ENCODE measurements around the gene SECISBP2L.
"Not testable (repeated sequence)": the region's sequence is repeated elsewhere in the genome, so short reads cannot be mapped to it uniquely, and the experiment has no call there.

The SECISBP2L gene

DNA sequence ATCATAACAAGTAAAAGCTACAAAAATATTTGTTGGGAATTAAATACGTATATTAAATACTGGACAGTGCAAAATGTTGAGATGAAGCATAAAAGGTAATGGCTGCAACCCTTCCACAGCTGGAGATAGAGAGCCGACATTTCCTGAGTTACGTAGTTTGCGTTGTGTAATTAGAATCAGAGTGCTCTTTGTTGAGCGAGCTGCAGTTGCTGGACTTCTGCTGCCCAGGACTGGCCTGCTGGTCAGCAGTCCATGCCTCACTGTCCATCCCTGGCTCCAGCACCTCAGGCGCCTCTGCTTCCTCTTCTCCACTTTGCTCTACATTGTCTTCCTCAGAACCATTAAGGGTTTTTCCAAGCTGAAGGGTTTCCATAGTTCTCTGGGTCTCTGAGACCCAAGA is 54.1 kb downstream of the SECISBP2L start:
- DNase-seq, result no peak

DNA sequence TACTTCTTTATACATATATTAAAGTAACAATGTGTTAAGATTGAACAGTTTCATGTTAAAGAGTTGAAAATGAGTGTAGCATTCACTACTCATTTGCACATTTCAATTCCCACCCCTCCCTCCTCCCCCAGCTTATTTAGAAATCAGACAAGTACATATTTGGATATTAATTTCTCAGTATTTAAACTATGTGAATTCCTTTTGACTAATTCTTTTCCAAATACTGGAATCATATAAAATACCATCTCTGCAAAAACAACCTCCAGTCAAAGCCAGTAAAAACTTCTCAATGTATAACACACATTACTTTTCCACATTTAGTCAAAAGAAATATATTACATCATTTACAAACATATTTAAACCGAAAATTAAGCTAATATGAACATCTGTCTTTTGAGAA is 57.1 kb downstream of the SECISBP2L start:
- DNase-seq, result no peak

DNA sequence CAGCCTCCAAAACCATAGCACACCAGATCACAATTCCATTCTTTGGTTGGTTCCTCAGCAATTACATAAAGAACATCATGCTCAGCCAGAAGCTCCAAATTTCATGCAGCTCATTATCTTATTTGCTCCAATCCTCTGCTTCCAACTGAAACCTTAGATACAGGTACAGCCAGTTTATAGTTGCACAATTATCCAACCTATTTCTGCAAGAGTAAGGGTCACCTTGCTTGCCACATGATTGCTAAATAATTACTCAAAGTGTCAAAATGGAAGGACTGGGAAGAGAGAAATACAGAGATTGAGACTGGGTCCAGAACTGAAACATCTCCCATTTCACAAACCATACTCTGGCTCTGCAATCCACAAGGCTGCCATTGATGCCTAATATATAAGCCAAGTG is 59.1 kb downstream of the SECISBP2L start:
- DNase-seq, result no peak

DNA sequence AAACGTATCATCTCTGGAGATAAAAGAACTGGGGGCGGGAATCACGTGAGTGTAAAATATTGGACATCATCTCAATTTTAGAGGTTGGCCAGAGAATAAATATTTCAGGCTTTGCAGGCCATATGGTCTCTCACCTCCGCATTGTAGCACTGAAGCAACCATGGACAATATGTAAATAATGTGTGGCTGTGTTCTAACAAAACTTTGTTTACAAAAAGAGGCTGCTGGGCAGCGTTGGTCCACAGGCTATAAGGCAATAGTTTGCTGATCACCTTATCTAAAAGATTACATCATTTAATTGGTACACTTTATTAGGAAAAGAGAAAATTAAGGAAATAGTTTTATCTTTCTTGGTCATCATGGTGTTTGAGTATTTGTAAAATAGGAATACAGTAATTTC is 60.0 kb downstream of the SECISBP2L start:
- no peak for DNase-seq

DNA sequence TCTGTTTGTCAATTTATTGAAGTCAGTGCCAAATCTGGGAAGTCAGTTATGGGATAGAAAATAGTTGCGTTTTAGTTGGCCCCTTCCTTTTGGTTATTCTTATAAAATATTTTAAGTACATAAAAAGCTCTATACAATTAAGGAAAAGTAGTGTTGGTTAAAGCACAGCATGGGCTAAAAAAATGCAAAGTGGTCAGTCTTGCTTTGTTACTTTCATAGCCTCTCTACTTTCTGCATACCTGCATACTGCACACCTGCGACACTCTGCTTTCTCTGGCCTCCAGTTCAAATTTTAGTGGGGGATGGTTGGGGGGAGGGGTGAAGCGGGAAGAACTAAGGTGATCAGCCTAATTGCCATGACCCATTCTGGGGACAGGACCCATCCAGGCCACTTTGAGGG is 60.7 kb downstream of the SECISBP2L start:
- no peak for DNase-seq

DNA sequence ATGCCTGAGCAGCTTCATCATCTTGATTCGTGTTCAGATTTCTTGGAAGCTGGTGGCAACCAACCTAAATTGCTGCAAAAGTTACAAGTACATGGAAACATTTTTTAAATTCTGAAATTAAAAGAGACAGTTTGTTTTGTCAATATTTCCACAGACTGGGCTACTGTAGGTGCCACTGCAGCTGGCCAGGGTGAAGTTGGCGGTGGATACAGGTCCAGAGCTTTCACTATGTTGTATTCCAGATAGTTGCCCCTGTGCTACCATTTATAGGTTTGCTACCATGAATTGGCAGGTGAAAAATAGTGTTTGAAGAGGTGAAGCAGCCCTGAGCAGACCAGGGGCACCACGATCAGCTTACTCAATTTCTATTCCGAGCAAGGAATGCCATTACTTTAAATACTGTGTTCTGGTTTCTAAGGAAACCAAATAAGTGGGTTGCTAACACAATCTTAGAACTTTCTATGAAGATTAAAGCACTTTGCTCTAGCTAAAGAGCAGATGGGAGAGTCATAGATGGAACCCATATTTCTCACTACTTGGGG is 61.4 kb downstream of the SECISBP2L start:
- no peak for DNase-seq

DNA sequence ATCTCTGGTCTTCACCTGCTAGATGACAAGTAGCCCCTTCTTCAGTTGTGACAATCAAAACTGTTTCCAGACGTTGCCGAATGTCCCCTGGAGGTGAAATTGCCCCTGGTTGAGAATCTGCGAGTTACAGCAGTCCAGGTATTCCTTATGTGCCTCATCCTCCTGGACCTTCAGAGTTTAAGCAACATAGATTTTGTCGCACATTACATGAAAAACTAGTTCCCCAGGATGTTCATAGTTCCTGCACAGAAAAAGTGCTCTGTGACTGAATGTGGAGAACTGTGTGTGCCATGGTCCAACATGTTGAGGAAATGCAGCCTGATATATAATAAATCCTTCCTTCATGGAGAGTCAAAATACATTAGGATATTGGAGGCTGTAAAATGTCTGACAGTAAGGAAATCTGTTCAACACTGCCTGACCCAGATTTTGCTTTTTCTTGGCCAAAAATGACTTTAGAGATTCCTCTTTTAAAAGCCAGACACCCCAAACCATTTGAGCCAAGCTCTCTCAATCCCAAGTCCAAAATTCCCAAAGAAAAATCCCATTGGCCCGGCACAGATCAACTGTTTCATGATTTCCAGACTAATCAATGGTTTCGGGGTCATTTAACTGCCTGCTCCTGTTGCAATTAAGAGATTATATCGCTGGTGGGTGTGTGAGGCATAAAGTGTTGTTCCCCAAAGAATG is 62.1 kb downstream of the SECISBP2L start:
- no peak for DNase-seq

DNA sequence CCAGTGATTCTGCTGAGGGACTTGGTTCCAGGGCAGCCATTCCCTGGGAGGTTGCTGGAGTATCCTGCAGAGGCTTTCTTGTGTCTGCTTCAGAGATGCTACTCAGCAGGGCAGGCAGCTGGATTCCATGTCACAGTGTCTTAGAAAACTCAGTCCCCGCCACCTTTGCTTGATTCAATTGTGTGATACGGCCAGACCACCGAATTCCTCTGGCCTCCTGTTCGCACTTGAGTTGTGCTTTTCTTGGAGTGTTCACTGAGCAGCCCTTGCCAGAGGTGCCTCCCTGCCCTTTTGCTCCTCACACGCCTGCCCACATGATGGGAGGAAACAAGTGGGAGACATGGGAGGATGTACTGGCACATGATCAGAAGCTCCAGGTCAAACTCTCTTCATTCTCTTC is 62.9 kb downstream of the SECISBP2L start:
- no peak for DNase-seq

DNA sequence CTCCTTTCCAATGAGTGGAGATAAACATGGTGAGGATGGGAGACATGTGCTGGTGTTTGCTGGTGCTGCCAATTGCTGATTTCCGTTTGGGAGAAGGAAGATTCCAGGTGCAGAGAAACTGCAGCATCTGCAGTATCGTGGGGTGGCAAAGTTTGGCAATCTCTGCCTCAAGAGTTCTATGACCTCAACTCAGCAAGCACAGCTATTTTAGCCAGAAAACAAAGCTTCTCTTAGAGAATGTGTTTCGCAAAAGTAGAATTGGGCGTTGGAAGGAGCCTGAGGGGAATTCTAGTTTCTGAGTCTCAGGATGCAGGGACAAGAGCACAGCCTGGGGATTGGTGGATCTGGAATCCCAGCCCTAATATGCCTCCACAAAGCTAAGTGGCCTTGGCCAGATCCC is 64.3 kb downstream of the SECISBP2L start:
- DNase-seq, result no peak

DNA sequence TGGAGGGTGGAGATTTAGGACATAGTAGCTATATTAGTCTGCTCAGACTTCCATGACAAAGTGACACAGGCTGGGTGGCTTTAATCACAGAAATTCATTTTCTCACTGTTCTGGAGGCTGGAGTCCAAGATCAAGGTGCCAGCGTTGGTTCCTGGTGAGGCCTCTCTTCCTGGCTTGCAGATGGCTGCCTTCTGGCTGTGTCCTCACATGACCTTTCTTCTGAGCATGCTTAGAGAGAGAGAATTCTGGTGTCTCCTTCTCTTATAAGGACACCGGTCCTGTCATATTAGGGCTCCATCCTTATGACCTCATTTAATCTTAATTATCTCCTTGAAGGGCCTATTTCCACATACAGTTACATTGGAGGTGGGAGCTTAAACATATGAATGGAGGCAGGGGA is 67.6 kb downstream of the SECISBP2L start:
- DNase-seq, result no peak

DNA sequence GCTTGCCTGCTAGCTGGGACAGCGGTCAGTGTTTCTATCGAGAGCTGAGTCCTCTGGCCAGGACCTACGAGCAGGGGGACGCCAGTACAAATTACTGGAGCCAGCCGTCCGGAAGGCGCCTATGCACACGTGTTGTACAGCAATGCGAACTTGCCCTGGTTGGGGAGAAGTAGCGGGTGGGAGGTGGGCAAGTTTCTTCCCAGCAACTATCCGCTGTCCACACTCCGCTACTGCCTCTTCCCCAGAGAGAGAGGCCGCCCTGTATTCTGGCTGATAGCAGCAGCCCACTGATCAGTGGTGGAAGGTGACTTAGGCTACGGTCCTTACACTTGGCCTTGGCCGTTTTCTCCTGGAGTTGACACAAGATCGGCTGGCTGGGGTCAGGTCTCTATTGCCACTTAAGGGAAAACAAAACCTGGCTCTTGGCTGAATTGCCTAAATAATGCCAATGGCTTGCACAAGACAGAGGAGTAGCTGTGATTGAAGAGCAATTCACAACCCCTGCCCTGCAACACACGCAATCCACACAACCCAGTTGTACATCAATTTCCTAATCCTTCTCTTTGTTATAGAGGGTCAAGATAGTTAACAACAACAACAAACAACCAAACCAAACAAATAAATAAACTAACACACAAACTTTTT is 69.7 kb downstream of the SECISBP2L start:
- DNase-seq, result peak in 6 of 14 donors; percentile 13 to 84 (median 73)

DNA sequence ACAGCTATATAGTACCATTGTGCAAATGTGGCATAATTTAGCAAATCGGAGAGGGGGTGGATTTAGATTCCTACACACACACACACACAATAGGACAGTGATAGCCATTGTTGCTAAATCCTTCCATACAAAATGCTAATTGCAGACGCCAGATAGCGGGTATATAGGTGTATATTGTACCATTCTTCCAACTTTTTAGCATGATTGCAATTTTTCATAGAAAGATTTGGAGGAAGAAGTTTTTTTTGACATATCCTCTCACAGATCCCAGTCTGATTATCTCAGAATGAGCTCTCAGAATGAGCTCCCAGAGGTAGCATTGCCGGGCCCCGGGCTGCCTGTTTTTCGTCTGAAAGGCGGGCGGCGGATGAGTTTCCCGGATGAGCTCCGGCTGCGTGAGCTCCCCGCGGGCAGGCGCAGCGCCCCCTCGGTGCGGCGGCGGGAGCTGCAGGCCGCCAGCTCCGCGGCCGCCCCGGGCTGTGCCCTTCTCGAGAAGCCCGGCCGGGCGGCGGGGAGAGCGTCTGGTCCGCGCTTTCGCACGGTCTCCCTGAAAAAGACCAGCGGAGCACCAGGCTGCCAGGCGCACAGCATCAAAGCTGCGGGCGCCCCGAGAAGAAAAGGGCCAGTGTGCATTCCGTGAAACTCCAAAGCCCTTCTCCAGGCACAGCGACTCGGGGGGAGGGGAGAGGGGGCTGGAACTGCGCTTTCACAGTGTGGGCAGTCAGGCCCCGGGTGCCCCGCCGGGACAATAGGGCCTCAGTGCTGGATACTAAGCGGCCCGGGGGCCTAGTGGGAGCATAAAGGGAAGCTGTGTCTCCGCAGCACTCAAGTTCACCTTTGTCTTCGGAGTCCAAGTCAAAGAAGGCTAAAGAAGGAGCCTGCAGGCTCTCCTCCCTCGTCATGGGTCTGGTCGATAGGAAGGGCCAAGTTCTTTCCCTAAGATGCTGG is 70.5 kb downstream of the SECISBP2L start:
- peak in 13 of 14 donors; percentile 75 to 98 (median 87) for DNase-seq

DNA sequence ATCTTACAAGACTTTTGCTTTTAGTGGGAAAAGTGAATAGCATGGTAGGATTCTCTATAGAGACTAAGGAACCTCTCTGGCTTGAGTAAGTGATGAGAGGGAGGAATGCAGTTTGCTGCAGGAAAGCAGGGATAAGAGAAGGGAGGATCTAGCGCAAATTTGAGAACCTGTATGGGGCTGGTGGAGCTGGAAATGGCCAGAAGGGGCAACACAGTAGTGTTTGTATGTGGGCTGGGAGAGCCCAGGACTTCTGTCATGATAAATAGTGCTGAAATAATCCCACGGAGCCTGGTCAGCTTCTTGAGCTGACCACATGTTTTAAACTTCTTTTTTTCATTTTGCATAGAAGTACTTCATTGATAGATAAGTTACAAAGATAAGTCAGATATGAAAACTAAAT is 71.4 kb downstream of the SECISBP2L start:
- peak in 5 of 14 donors; percentile 4 to 19 (median 14) for DNase-seq

DNA sequence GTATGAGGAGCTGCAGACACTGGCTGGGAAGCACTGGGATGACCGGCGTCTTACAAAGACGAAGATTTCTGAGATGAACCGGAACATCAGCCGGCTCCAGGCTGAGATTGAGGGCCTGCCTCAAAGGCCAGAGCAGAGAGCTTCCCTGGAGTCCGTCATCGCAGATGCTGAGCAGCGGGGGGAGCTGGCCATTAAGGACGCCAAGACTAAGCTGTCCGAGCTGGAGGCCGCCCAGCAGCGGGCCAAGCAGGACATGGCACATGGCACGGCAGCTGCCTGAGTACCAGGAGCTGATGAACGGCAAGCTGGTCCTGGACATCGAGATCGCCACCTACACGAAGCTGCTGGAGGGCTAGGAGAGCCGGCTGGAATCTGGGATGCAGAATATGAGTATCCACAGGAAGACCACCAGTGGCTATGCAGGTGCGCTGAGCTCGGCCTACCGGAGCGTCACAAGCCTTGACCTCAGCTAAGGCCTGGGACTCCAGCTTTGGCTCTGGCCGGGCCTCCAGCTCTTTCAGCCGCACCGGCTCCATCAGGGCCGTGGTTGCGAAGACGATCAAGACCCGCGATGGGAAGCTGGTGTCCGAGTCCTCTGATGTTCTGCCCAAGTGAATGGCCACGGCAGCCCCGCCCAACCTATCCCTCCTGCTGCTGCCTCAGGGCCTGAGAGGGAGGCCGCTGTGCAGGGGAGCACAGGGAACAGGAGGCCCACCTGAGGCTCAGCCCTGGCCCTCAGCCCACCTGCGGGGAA is 73.3 kb downstream of the SECISBP2L start:
- DNase-seq, result no peak

DNA sequence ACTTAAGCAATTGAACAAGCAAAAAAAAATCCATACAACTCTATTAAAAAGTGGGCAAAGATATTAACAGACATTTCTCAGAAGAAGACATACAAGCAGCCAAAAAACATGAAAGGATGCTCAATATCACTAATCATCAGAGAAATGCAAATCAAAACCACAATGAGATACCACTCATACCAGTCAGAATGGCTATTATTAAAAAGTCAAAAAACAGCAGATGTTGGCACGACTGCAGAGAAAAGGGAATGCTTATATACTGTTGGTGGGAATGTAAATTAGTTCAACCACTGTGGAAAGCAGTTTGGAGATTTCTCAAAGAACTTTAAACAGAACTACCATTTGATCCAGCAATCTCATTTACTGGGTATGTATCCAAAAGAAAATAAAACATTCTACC is 75.3 kb downstream of the SECISBP2L start:
- not testable (repeated sequence) for DNase-seq

DNA sequence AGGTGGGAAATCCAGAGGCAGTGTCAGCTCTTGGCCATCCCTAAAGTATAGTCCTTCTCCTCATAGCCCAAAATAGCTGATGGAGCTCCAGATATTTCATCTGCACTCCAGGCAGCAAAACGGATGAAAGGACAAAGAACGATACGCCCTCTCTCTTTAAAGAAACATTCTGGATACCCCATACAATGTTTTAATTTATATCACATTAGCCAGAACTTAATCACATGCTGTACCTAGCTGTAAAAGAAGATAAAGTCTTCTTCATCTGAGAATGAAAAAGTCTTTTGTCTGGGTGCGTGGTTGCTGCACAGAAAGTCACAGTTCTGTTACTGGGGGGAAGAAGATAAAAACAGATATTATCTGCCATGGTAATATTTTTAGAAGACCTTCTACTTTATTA is 78.2 kb downstream of the SECISBP2L start:
- DNase-seq, result no peak

DNA sequence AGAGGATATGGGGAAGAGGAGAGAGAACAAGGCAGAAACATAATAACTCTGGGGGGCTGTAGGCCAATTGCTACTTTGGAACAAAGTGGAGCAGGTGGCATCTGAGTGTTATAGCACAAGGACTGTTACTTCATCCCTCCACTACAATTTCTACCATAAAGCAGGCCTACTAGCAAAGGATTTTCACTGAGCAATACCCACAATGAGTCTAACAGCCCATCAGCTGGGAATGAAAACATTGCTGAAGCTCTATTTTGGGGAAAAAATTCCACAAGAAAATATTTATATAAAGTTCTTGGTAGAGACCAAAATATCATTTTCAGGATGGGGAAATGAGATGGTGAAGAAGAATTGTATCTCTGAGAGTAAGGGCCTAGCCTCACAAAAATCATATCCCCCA is 78.9 kb downstream of the SECISBP2L start:
- no peak for DNase-seq

DNA sequence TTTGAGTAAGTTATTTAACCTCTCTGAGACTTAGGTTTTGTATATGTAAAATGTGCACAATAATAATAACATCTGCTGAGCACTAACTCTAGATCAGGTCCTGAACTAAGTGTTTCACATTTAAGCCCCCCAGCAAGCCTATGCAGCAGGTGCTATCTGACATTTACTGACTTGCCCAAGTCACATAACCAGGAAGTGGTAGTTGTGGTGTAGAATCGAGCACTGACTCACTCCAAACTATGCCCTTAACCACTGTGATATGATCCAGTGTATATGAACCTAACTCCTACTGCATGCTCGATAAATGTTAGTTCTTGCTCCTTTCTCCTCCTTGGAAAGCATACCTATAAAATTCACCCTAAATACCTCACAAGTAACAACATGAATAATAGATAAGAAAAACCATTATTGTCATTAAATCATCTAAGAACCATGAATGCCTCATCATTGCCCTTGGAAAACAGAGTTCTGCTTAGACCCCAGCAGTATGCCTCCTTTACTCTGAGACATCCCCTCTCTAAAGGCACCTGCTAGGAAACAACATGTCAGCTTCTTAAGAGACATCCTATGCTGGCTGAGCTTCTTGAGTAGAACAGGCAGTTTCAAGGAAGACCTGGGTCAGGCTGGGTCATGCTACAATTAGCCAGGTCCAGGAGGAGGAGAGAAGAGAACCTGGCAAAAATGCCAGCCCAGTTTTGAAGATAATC is 79.5 kb downstream of the SECISBP2L start:
- DNase-seq, result no peak

DNA sequence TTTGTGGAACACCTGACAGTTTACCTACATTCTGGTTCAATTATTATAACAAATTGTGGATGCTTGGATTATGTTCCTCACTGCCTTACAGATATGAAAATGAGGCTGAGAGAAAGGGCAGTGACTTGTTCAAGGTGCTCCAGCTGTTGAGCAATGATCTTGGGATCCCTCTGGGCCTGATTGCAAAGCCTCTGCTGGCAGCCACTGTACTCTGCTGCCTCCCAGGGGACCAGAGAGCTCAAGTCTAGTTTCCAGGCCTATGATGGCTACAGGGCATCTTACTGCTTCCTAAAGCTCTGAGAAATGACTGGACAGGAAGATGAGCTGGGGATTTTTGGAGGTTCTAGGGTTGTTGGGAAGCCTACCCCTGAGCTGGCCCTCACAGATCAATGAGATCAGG is 80.3 kb downstream of the SECISBP2L start:
- peak in 1 of 14 donors; percentile 3 for DNase-seq

DNA sequence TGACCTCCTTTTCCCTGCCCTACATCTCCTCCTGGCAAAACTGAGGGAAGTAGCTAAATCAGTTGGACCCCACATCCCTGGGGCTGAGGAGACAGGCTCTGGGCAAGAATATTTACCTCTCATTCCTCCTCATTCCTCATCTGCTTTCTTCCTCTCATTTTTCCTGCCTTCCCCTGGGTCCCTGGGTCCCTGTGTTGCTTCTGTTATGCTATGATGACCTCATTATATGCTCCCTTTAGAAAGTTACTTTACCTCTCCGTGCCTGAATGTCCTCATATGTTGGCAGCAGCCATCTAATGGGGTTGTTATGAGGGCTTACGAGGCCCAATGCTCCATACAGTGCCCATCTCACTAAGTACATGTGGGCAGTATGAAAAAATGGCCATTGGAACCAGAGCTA is 81.3 kb downstream of the SECISBP2L start:
- no peak for DNase-seq

DNA sequence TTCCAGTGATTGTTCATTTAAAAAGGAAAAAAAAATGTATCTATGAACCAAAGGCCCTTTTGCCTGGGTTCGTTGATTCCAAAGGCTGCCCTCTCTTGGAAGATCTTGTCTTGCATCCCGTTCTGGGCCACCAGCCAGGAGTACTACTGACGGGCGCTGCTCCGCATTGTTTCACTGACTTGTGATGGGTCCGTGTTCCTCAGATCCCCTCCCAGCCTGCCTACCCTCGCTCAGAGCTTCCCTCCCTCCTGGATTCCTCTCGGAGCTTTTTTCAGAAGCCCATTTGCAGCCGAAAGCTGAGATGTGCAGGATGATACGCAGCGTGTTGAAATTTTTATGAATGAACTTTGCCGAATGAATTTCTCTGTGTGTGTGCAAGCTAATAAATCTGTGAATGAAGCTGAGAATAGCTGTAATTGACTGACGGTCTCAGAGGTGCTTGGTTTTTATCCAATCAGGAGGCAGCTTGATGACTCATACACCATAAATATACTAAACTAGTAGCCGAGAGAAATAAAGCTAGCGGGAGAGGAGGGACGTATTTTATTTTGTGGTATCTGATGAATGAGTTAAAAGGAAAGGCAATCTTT is 82.6 kb downstream of the SECISBP2L start, which contains the start of gene SHC4:
TSS of gene SHC4 (minus strand) at position 396 of the 590 bp plus-strand sequence. CDS start 904 bp downstream, outside the sequence.
- peak; percentile 9 to 78 (median 58) for DNase-seq
